Effector memory CD4-positive, alpha-beta T cell (primary cell): ENCODE results near the gene PRSS50.

Source experiments
- DNase-seq, 3 donors: peaks; one replicate each; pipeline ENCODE4 v3.0.0-alpha.2; 2020
- H3K27ac ChIP-seq: 2 replicates; pipeline ENCODE4 v1.7.0; 2013; ENCODE audit warnings: mild to moderate bottlenecking, low read length, moderate library complexity; ENCODE audit not compliant: insufficient read depth, poor library complexity, severe bottlenecking
- H3K27me3 ChIP-seq: replicated peaks from 2 replicates; pipeline ENCODE4 v1.7.0; 2013; ENCODE audit warnings: mild to moderate bottlenecking, low read length; ENCODE audit not compliant: insufficient read depth, control insufficient read depth, poor library complexity, severe bottlenecking
- H3K36me3 ChIP-seq: 2 replicates; pipeline ENCODE4 v1.7.0; 2013; ENCODE audit warnings: mild to moderate bottlenecking, low read length, moderate library complexity; ENCODE audit not compliant: control insufficient read depth, insufficient read depth
- H3K4me1 ChIP-seq: 2 replicates; pipeline ENCODE4 v1.7.0; 2013; ENCODE audit warnings: low read length, mild to moderate bottlenecking; ENCODE audit not compliant: control insufficient read depth, insufficient read depth, poor library complexity, severe bottlenecking
- H3K4me3 ChIP-seq: 2 replicates; pipeline ENCODE4 v1.7.0; 2013; ENCODE audit warnings: low read length, low read depth, mild to moderate bottlenecking; ENCODE audit not compliant: insufficient read depth, poor library complexity, severe bottlenecking
- H3K9me3 ChIP-seq: 2 replicates; pipeline ENCODE4 v1.7.0; 2013; ENCODE audit warnings: mild to moderate bottlenecking, low read length, moderate library complexity; ENCODE audit not compliant: control insufficient read depth

PRSS50 gene

DNA sequence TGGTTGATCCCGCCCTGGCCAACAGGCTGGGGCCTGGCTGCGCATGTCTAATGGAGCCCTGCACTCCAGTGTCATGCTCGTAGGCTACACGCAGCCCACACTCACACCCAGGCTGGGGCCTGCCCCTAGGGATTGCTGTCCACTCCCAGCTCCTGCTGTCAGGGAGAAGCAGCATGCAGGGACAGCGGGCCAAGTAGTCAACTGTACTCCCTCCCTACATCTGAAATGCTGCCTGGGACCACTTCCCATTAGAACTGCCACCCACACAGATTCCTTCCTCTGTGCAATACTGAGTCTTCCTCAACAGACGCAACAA, 40.3 kb downstream of the PRSS50 start:
- H3K4me3 ChIP-seq = no peak overlapping the region
- no peaks in the 10 kb centered on the region for H3K9me3 ChIP-seq
- no peak overlapping the region for H3K27ac ChIP-seq
- no peaks in the 10 kb centered on the region for H3K27me3 ChIP-seq
- H3K36me3 ChIP-seq = peaks cover 3% of the 10 kb centered on the region
- no peaks in the 10 kb centered on the region for H3K4me1 ChIP-seq
- no peak for DNase-seq

DNA sequence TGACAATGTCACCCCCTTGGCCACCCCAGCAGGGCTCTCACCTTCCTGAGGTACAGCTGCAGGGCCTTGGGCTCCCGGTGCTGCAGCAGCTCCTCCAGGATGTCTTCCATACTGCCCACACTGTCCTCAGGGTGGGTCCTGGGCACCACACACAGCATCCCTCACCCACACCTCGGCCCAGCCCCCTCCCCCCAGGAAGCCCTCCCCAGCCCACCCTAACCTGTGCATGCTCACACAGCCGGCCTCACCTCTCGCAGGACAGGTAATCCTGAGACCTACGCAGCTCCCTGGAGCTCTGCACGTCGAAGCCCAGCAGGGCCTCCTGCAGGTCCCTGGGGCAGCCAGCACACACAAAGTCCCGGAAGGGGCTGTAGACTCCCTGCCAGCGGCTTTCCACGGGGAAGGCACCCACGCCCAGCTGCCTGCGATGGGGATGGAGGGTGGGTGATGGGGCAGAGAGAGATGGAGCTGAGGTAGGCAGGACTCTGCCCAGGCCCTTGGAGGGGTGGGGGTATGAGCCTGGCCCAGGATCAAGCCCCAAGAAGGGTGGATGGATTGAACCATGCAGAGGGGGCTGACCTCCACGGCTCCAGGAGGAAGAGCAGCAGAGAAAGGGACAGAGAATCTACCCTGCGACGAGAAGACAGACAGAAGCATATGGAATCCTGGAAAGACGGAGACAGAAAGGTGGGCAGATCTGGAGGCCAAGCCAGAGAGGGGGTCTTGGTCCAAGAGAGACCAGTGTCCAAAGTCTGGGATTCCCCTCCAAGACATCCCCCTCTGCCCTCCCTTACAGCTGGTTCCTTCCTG, 40.9 kb downstream of the PRSS50 start:
- H3K4me3 ChIP-seq = no peak overlapping the region
- no peaks in the 10 kb centered on the region for H3K36me3 ChIP-seq
- H3K4me1 ChIP-seq = no peaks in the 10 kb centered on the region
- no peaks in the 10 kb centered on the region for H3K9me3 ChIP-seq
- H3K27me3 ChIP-seq = no peaks in the 10 kb centered on the region
- H3K27ac ChIP-seq = no peak overlapping the region
- no peak for DNase-seq

DNA sequence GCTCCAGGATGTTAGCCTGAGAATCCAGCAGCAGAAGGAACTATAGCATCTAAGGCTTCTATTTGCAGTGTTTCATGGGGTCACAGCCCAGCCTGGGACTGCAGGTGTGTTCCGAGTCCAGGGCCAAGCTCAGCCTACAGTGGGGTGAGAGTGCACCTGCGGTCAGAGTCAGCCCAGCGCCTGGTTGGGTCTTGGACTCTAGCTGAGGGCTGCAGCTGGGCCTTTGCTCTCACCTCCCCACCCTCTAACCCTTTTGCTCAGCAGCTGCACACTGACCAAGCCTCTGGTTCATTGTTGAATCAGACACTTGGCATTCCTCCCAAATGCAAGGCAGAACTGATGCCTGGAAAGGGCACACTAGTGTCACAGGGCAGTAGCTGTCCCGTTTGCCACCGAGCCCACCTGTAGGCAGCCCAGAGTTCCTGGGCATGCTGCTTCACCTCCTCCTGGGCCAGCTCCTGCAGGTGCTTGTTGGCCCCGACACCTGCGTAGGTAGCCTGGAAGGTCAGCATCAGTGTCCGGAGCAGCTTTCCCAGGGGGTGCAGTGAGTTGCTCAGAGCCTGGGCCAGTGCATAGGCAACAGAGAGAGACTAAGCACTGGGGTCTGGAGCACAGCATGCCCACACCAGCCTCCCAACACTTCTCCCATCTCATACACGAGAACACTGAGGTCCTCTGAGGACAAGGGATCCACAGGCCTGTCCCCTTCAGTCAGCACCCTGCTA, 41.7 kb downstream of the PRSS50 start:
- Histone ChIP-seq H3K36me3 (no peaks in the 10 kb centered on the region), H3K9me3 (no peaks in the 10 kb centered on the region), H3K27ac (no peak overlapping the region), H3K4me3 (no peak overlapping the region), H3K27me3 (no peaks in the 10 kb centered on the region), H3K4me1 (no peaks in the 10 kb centered on the region)
- DNase-seq = no peak

DNA sequence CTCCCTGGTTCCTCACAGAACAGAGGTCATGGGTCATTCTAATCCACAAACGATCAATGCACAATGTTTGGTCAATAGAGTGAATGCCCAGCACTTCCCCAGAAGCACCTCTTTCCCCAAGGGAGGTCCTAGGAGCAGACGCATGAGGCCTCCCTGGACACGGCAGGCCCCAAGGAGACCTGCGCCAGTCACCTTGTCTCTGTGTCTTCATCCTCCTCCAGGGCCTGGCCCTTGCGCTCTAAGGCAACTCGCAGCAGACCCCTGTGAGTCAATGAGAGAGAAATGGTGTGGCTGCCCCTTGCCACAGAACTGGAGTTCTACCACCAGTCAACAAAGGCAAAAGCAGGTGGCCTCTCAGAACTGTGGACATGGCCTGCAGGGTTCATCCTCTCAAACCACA, 42.2 kb downstream of the PRSS50 start:
- H3K4me3 ChIP-seq = no peak overlapping the region
- H3K36me3 ChIP-seq = no peaks in the 10 kb centered on the region
- H3K27ac ChIP-seq = no peak overlapping the region
- DNase-seq = no peak
- H3K27me3 ChIP-seq = no peaks in the 10 kb centered on the region
- H3K9me3 ChIP-seq = no peaks in the 10 kb centered on the region
- no peaks in the 10 kb centered on the region for H3K4me1 ChIP-seq

DNA sequence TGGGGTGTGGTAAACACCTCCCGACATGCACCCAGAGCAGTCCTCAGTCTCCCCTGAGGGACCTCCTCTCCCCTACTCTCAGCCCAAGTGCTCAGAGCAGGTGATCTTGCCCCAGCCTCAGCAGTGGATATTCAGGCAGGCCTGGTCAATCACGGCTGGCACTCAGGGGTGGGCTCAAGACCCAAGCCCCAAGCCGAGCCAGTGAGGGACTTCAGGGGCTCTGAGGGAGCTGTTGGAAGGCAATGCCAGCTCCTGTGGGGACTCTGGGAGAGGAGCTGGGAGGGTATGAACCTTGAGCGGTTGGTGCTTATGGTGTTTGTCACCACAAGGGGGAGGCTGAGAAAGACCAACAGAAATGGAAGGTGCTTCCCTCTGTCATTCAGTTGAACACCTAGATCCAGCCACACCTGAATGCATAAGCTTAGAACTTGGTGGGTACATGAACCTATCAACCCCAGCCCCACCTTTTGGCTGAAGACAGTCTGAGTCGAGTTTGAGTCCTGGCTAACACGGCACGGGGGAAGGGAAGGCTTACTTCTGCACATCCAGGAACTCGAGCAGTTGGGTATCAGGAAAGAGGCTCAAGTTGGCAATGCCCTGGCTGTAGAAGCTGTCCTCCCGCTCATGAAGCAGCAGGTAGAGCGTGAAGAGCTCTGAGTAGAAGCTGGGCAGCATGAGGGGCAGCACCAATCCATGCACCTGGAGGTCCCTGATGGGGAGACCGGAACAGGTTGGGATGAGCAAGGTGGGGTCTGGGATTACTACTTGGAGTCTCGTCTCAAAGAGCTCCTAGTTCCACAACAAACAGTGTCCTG, 43.4 kb downstream of the PRSS50 start:
- H3K4me3 ChIP-seq = no peak overlapping the region
- no peaks in the 10 kb centered on the region for H3K36me3 ChIP-seq
- no peaks in the 10 kb centered on the region for H3K4me1 ChIP-seq
- no peak overlapping the region for H3K27ac ChIP-seq
- no peaks in the 10 kb centered on the region for H3K27me3 ChIP-seq
- no peaks in the 10 kb centered on the region for H3K9me3 ChIP-seq
- no peak for DNase-seq

DNA sequence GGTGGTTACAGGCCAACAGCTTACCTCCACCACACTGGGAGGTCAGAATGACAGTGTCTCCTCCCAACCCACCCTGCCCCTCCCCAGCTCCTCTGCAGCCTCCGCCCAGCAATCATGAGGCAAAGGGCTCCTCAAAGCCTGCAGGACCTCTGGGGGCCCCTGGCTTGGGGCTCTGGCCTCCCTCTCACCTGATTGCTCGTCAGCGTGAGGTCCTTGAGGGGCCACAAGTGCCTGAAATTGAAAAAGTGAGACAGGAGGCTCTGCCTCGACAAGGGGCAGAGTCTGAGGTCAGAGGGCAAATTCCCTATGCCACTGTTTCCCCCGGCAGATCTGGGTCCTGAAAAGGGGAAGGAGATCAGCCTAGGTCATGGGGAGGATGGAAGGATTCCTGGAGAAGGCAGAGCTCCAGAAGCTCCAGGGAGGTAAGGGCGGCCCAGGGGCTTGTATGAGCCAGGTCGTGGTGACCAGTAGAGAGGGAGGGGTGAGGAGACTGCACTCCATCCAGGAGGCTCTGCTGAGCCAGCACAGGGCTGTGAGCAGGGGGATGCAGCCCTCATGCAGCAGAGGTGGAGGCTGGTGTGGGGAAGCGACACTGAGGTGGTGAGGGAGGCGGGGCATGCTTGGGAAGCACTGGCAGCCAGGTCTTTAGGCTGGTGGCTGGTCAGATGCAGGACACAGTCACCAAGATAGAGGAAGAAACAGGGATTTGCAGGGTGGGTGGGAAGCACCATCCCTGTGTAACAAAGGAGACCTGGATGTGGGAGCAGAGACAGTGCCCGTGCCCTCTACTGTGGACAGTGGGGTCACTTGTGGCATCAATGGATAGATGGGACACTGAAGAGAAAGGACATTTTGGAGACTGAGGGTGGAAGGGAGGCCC, 44.3 kb downstream of the PRSS50 start:
- no peaks in the 10 kb centered on the region for H3K27me3 ChIP-seq

GRCh38 chr3:46672349-46672695, 45.3 kb downstream of the PRSS50 start:
- DNase-seq = no peak
- Histone ChIP-seq H3K27ac (no peak overlapping the region), H3K4me3 (no peak overlapping the region), H3K27me3 (no peaks in the 10 kb centered on the region), H3K9me3 (no peaks in the 10 kb centered on the region), H3K4me1 (no peaks in the 10 kb centered on the region), H3K36me3 (no peaks in the 10 kb centered on the region)

More for the DNA sequence above, 44.3 kb downstream of the PRSS50 start:
- Histone ChIP-seq H3K27ac (no peak overlapping the region), H3K36me3 (no peaks in the 10 kb centered on the region), H3K9me3 (no peaks in the 10 kb centered on the region), H3K4me3 (no peak overlapping the region), H3K4me1 (no peaks in the 10 kb centered on the region)
- no peak for DNase-seq

DNA sequence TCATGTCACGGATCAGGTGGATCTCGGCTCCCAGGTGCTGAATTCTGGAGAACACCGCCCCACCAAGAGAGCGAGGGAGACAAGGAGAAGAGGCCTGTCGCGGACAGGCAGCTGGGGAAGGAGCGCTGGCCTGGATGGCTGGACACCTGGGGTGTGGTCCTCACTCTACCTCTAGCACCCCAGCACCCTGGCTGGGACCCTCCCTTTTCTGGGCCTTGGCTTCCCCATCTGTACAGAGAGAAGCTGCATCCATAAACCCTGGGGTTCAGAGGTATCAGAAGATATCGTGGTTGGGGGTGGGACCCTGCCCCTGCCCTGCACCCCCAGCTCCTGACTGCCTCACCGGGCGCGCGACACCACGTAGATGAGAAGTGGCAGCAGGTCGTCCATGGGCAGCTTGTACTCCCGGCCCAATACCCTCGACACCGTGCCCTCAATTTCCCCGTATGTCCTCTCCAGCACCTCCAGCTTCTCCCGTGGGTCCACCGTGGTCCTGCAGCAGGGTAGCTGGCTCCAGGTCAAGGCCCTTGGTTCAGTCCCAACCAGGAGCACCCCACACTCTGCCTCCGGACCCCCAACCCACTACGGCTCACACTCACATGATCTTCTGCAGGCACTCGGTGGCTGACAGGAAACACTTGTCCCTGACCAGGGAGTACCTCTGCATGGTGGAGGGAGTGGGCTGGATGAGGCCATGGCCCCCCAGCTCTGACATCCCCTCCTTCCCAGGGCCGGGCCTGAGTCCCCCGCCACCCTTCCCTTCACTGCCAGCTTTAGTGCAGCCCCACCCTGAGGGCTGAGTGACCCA, 45.9 kb downstream of the PRSS50 start:
- H3K27ac ChIP-seq = no peak overlapping the region
- H3K4me1 ChIP-seq = no peaks in the 10 kb centered on the region
- no peak overlapping the region for H3K4me3 ChIP-seq
- no peaks in the 10 kb centered on the region for H3K36me3 ChIP-seq
- no peaks in the 10 kb centered on the region for H3K27me3 ChIP-seq
- no peak for DNase-seq
- no peaks in the 10 kb centered on the region for H3K9me3 ChIP-seq

DNA sequence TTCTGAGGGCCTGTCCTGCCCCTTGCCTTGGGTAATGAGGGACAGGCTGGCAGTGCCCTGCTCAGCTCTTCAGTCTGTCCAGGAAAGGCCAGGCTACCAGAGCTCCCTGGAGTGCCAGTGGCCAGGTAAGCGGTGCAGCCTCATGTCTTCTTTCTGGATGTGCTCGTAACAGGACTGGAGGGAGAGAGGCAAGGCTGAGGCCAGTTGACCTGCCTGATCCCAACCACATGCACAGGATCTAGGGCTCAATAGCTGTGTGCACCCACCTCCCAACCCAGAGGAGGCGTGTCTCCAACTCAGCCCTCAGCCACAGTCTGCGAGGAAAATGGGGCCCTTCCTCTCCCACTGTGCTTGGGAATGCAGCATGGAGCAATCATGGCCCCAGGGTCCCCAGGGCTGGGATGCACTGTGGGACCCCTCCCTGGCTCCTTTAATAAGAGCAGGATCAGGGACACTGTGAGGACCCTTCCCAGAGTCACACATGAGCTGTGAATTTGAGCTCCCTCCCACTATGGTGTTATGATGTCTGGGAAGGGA, 46.7 kb downstream of the PRSS50 start:
- no peak for DNase-seq
- H3K27me3 ChIP-seq = no peaks in the 10 kb centered on the region
- no peaks in the 10 kb centered on the region for H3K36me3 ChIP-seq
- no peak overlapping the region for H3K27ac ChIP-seq
- H3K4me3 ChIP-seq = no peak overlapping the region
- no peaks in the 10 kb centered on the region for H3K9me3 ChIP-seq
- no peaks in the 10 kb centered on the region for H3K4me1 ChIP-seq
